Stimulated activated effector memory CD8-positive, alpha-beta T cell treated with anti-CD3 and anti-CD28 coated beads, Interleukin-12 subunit alpha, Interleukin-12 subunit beta, amount 100 ng/mL, for 72 hours (primary cell): Measurements from ENCODE around the gene SCGB3A1.

Experiments used
- ATAC-seq: fragments of 150-1000 bp; cut with Tn5 transposase; 2 replicates; pipeline ENCODE4 v1.10.0; 2021
- DNase-seq, 2 donors: peaks; one replicate each; pipeline ENCODE4 v3.0.0; 2021 to 2022; ENCODE audit warnings: low spot score in 2 of 2
- H3K27ac Mint-ChIP-seq: one replicate; pipeline ENCODE4 v1.8.0; 2022; ENCODE audit warnings: mild to moderate bottlenecking, mixed read lengths
- H3K36me3 Mint-ChIP-seq: one replicate; pipeline ENCODE4 v1.8.0; 2022; ENCODE audit warnings: mild to moderate bottlenecking, mixed read lengths
- H3K4me1 Mint-ChIP-seq: one replicate; pipeline ENCODE4 v1.8.0; 2022; ENCODE audit warnings: mixed read lengths
- H3K4me3 Mint-ChIP-seq: one replicate; pipeline ENCODE4 v1.8.0; 2022; ENCODE audit warnings: mild to moderate bottlenecking, mixed read lengths
- H3K9me3 Mint-ChIP-seq: one replicate; pipeline ENCODE4 v1.8.0; 2022; ENCODE audit warnings: mixed read lengths

Gene SCGB3A1

GRCh38 chr5:180628211-180628610, 36.9 kb upstream of the SCGB3A1 start:
- Mint-ChIP-seq H3K27ac (no peak overlapping the region), H3K4me3 (no peak overlapping the region), H3K36me3 (no peaks in the 10 kb centered on the region), H3K4me1 (peaks cover 21% of the 10 kb centered on the region), H3K9me3 (no peaks in the 10 kb centered on the region)
- DNase-seq (no peak), ATAC-seq (no peak)

DNA sequence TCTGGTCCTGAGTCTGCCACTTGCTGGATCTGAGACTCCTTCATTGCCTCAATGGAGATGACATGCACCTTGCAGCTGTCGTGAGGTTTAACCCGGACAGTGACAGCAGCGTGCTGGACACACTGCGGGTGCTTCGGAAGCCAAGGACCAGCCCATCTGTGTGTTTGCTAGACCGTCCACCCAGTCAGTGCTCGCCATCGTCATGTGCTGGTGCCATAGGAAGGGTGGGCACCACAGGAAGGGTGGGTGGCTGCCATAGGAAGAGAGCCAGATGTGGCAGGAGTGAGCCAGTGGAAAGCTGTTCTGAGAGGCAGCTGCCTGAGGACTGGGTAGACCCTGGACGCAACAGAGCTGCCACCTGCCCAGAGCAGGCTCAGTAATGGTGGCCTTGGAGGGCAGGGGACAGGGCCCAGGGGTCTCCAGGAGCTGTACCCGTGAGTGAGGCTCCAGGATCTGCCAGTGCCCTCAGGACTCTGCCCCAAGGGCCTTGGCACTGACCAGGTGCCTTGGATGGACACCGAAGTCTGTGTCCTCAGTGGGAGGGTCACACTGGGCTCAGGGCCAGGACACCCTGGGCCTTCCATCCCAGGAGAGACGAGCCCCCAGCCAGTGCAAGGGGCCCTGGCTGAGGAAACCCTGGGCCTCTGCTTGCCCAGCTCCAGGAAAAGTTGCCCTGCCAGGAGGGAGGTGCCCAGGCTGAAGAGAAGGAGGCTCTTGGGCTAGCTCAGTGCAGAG, 36.3 kb upstream of the SCGB3A1 start:
- Mint-ChIP-seq H3K27ac (no peak overlapping the region), H3K36me3 (no peaks in the 10 kb centered on the region), H3K4me1 (peaks cover 17% of the 10 kb centered on the region), H3K9me3 (no peaks in the 10 kb centered on the region), H3K4me3 (no peak overlapping the region)
- ATAC-seq (no peak), DNase-seq (no peak)

DNA sequence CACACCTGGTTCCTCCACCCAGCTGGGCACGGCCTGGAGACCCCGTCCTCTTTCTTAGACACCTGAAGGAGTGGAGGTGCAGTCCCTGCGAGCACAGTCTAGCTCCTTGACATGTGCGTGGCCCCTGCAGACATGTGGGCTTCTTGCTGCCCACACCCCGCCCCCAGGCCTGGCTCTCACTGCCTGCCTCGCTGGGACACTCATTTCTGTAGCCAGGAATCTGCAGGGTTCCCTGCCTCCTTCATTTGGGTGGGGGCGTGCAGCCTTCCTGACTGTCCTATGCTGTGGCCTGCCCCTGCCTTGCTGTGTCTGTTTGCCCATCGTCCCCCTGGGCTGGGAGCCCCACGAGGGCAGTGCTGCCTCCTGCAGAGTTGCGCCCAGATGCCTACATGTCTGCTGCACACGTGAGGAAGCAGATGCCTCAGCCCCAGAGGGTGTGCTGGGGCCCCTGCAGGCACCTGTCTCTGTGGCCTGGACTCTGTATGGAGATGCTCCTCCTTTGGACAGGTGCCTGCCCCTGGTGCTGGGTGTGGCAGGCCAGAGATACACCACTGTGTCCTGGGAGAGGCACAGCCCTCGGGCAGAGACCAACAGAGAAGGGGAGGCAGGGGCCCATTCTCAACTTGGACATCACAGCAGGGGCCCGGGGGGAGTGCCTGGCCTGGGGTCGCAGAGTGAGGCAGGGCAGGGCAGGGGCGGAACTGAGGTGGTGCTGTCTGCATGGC, 35.5 kb upstream of the SCGB3A1 start:
- peak overlapping the region; percentile 34 for H3K27ac Mint-ChIP-seq
- ATAC-seq (no peak), DNase-seq (no peak)
- H3K4me3 Mint-ChIP-seq = no peak overlapping the region
- peaks cover 17% of the 10 kb centered on the region for H3K4me1 Mint-ChIP-seq
- H3K9me3 Mint-ChIP-seq = no peaks in the 10 kb centered on the region
- H3K36me3 Mint-ChIP-seq = no peaks in the 10 kb centered on the region

GRCh38 chr5:180625791-180626660, 34.7 kb upstream of the SCGB3A1 start:
- H3K27ac Mint-ChIP-seq = peak overlapping the region; percentile 67

GRCh38 chr5:180625125-180625790, 34.0 kb upstream of the SCGB3A1 start:
- Mint-ChIP-seq H3K27ac (peak overlapping the region; percentile 67), H3K9me3 (no peaks in the 10 kb centered on the region), H3K4me1 (peaks cover 17% of the 10 kb centered on the region), H3K36me3 (no peaks in the 10 kb centered on the region), H3K4me3 (no peak overlapping the region)
- DNase-seq = no peak
- ATAC-seq = no peak

More at GRCh38 chr5:180625791-180626660, 34.7 kb upstream of the SCGB3A1 start:
- Mint-ChIP-seq H3K4me1 (peaks cover 17% of the 10 kb centered on the region), H3K4me3 (no peak overlapping the region), H3K36me3 (no peaks in the 10 kb centered on the region), H3K9me3 (no peaks in the 10 kb centered on the region)
- ATAC-seq = no peak
- no peak for DNase-seq

- Mint-ChIP-seq H3K4me3 (no peak overlapping the region), H3K9me3 (no peaks in the 10 kb centered on the region), H3K4me1 (peaks cover 17% of the 10 kb centered on the region), H3K27ac (peak overlapping the region; percentile 67), H3K36me3 (no peaks in the 10 kb centered on the region)
- DNase-seq (no peak), ATAC-seq (no peak)
Measured at GRCh38 chr5:180624587-180624986, 33.3 kb upstream of the SCGB3A1 start.

DNA sequence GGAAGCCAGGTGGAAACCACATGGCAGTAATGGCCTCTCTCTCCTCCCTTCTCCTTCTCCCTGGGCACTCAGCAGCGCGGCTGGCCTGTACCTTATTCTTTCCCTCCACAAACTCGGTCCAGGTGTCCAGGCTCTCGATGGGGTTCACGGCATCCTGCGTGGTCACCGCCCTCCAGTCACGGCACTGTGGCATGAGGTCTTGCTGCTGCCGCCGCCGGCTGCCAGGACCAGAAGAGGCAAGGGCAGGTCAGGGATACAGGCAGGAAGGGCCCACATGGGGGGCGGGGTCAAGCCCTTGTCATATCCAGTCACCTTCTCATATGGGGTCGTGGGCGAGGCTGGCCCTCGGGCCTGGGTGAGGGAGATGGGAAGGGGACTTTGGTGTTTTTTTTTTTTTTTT, 32.5 kb upstream of the SCGB3A1 start:
- DNase-seq (no peak), ATAC-seq (no peak)
- H3K27ac Mint-ChIP-seq = peak overlapping the region; percentile 67
- no peak overlapping the region for H3K4me3 Mint-ChIP-seq
- H3K4me1 Mint-ChIP-seq = peaks cover 17% of the 10 kb centered on the region
- H3K36me3 Mint-ChIP-seq = no peaks in the 10 kb centered on the region
- no peaks in the 10 kb centered on the region for H3K9me3 Mint-ChIP-seq

GRCh38 chr5:180623411-180623834, 32.1 kb upstream of the SCGB3A1 start:
- DNase-seq = no peak
- Mint-ChIP-seq H3K4me1 (peaks cover 17% of the 10 kb centered on the region), H3K9me3 (no peaks in the 10 kb centered on the region), H3K36me3 (no peaks in the 10 kb centered on the region), H3K4me3 (no peak overlapping the region), H3K27ac (peak overlapping the region; percentile 67)
- no peak for ATAC-seq

GRCh38 chr5:180622910-180623309, 31.6 kb upstream of the SCGB3A1 start:
- Mint-ChIP-seq H3K9me3 (no peaks in the 10 kb centered on the region), H3K4me1 (peaks cover 17% of the 10 kb centered on the region), H3K4me3 (no peak overlapping the region), H3K27ac (no peak overlapping the region), H3K36me3 (no peaks in the 10 kb centered on the region)
- no peak for ATAC-seq
- no peak for DNase-seq

DNA sequence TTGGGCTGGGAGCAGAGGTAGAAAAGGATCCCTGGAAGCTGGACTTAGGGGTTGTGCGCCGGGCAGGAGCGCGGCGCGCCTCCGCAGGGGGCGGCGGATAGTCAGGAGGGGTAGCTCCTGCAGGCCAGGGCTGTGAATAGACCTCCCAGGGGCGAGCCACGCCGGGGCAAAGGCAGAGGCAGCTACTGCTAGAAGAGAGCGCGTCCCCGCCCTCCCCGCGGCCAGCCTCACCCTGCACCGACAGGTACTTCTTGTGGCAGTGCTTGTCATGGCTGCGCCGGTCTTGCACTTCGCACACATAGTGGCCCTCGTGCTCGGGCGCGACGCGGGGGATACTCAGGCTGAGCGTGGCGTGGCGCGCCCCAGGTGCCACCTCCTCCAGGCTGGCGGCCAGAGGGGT, 30.0 kb upstream of the SCGB3A1 start:
- Mint-ChIP-seq H3K9me3 (no peaks in the 10 kb centered on the region), H3K4me1 (peaks cover 17% of the 10 kb centered on the region), H3K27ac (no peak overlapping the region), H3K36me3 (no peaks in the 10 kb centered on the region), H3K4me3 (no peak overlapping the region)
- DNase-seq (no peak), ATAC-seq (no peak)

GRCh38 chr5:180620014-180620413, 28.7 kb upstream of the SCGB3A1 start:
- ATAC-seq (no peak), DNase-seq (no peak)
- peak overlapping the region; percentile 33 for H3K4me3 Mint-ChIP-seq

DNA sequence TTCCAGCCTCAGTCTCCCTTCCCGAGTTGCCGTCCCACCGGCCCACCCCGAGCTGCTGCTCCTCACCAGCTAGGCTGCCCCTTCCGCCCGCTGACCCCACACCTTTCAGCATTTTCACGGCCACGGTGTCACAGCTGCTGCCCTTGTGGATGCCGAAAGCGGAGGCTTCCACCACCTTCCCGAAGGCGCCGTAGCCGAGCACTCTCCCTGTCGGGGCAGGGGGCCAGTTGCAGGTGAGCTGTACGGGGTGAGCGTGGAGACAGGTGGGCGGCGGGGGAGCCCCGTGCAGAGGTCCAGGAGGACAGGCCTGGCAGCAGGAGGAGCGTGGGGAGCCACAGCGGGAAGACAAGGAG, 28.2 kb upstream of the SCGB3A1 start:
- H3K4me3 Mint-ChIP-seq = peak overlapping the region; percentile 33
- ATAC-seq = no peak
- no peak overlapping the region for H3K27ac Mint-ChIP-seq
- peaks cover 8% of the 10 kb centered on the region for H3K4me1 Mint-ChIP-seq
- H3K9me3 Mint-ChIP-seq = no peaks in the 10 kb centered on the region
- DNase-seq = no peak
- H3K36me3 Mint-ChIP-seq = no peaks in the 10 kb centered on the region

More at GRCh38 chr5:180620014-180620413, 28.7 kb upstream of the SCGB3A1 start:
- H3K36me3 Mint-ChIP-seq = no peaks in the 10 kb centered on the region
- H3K4me1 Mint-ChIP-seq = peaks cover 13% of the 10 kb centered on the region
- H3K9me3 Mint-ChIP-seq = no peaks in the 10 kb centered on the region
- H3K27ac Mint-ChIP-seq = no peak overlapping the region

GRCh38 chr5:180618829-180619562, 27.7 kb upstream of the SCGB3A1 start:
- peak in 1 of 2 donors; percentile 61 for DNase-seq
- H3K4me1 Mint-ChIP-seq = peaks cover 6% of the 10 kb centered on the region
- no peaks in the 10 kb centered on the region for H3K9me3 Mint-ChIP-seq
- H3K4me3 Mint-ChIP-seq = peak overlapping the region; percentile 33
- H3K36me3 Mint-ChIP-seq = no peaks in the 10 kb centered on the region
- peak; percentile 66 for ATAC-seq
- H3K27ac Mint-ChIP-seq = no peak overlapping the region

DNA sequence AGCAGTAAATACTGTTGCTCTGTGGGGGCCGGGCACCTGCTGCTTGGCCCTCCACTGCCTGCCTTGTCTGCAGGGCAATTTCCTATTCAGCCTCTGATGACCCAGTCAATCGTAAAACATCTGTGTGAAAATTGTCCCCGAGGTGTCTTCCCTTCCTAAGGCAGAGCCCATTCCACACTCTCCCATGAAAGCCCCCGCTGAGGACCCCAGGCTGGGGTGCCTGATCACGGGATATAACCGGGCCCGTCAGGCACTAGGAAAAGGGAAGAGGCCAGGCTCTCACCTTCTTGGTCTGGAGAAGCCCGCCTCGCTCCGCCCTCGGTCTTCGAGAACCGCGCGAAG, 27.2 kb upstream of the SCGB3A1 start:
- peak overlapping the region; percentile 33 for H3K4me3 Mint-ChIP-seq
- H3K27ac Mint-ChIP-seq = no peak overlapping the region
- H3K9me3 Mint-ChIP-seq = no peaks in the 10 kb centered on the region

More for the DNA sequence above, 27.2 kb upstream of the SCGB3A1 start:
- peaks cover under 1% of the 10 kb centered on the region for H3K4me1 Mint-ChIP-seq
- ATAC-seq (no peak), DNase-seq (no peak)
- H3K36me3 Mint-ChIP-seq = no peaks in the 10 kb centered on the region
